HEK293 (cell line): ENCODE results near the gene DGKZ.

Experiments
- CTCF ChIP-seq: fragments of 450-650 bp; formaldehyde crosslinking; IDR thresholded peaks from 2 replicates; pipeline ENCODE4 v1.5.1; 2016; ENCODE audit warnings: missing biosample characterization, missing genetic modification characterization
- MYNN ChIP-seq: fragments of 450-650 bp; formaldehyde crosslinking; IDR thresholded peaks from 2 replicates; pipeline ENCODE4 v1.5.1; 2016; ENCODE audit warnings: missing biosample characterization, missing genetic modification characterization, borderline replicate concordance
- SP3 ChIP-seq: fragments of 450-650 bp; formaldehyde crosslinking; IDR thresholded peaks from 2 replicates; pipeline ENCODE4 v1.5.1; 2016; ENCODE audit warnings: missing biosample characterization, missing genetic modification characterization
- YY1 ChIP-seq: fragments of 450-650 bp; formaldehyde crosslinking; IDR thresholded peaks from 2 replicates; pipeline ENCODE4 v1.5.1; 2018; ENCODE audit warnings: missing biosample characterization, missing genetic modification characterization
- ZNF114 ChIP-seq: fragments of 450-650 bp; formaldehyde crosslinking; IDR thresholded peaks from 2 replicates; pipeline ENCODE4 v1.5.0; 2017; ENCODE audit warnings: missing biosample characterization, missing genetic modification characterization
- ZNF18 ChIP-seq: fragments of 450-650 bp; formaldehyde crosslinking; IDR thresholded peaks from 2 replicates; pipeline ENCODE4 v1.5.1; 2016; ENCODE audit warnings: missing biosample characterization, missing genetic modification characterization
- ZNF274 ChIP-seq, 2 experiments: fragments of 200-500 bp in 1 of 2; fragments of 450-650 bp in 1 of 2; sonication (Bioruptor generic) in 1 of 2; formaldehyde crosslinking in 1 of 2; IDR thresholded peaks; 2 replicates each; pipeline versions ENCODE4 v1.5.1 to v1.6.1; 2014 to 2016; ENCODE audit warnings: borderline replicate concordance in 1 of 2, inconsistent platforms in 1 of 2, low read length in 1 of 2, missing biosample characterization in 1 of 2, missing genetic modification characterization in 1 of 2
- ZNF473 ChIP-seq: fragments of 450-650 bp; formaldehyde crosslinking; IDR thresholded peaks from 2 replicates; pipeline ENCODE4 v1.5.1; 2017; ENCODE audit warnings: missing biosample characterization, missing genetic modification characterization
- ZNF658 ChIP-seq: fragments of 450-650 bp; formaldehyde crosslinking; IDR thresholded peaks from 2 replicates; pipeline ENCODE4; 2016; ENCODE audit warnings: missing biosample characterization, missing genetic modification characterization
- ZNF837 ChIP-seq: fragments of 450-650 bp; formaldehyde crosslinking; IDR thresholded peaks from 2 replicates; pipeline ENCODE4 v1.5.1; 2016; ENCODE audit warnings: missing biosample characterization, missing genetic modification characterization
- TF ChIP-seq, protein P1 (sequence below): fragments of 450-650 bp; formaldehyde crosslinking; IDR thresholded peaks from 2 replicates; pipeline ENCODE4 v1.5.1; 2016; ENCODE audit warnings: missing biosample characterization, missing genetic modification characterization
- TF ChIP-seq, protein P2 (sequence below): fragments of 450-650 bp; formaldehyde crosslinking; IDR thresholded peaks from 2 replicates; pipeline ENCODE4 v1.5.1; 2016; ENCODE audit warnings: missing biosample characterization, missing genetic modification characterization
- TF ChIP-seq, protein P3 (sequence below): fragments of 450-650 bp; formaldehyde crosslinking; IDR thresholded peaks from 2 replicates; pipeline ENCODE4 v1.5.1; 2016; ENCODE audit warnings: missing biosample characterization, missing genetic modification characterization

GRCh38 chr11:46306296-46306853 lies 40.9 kb upstream of the DGKZ start:
- no peak for TF ChIP-seq MYNN (tag by site-specific recombination)
- no peak for TF ChIP-seq CTCF (tag by site-specific recombination)
- no peak for TF ChIP-seq ZNF473
- no peak for TF ChIP-seq SP3 (tag by site-specific recombination)
- TF ChIP-seq, protein P1, sequence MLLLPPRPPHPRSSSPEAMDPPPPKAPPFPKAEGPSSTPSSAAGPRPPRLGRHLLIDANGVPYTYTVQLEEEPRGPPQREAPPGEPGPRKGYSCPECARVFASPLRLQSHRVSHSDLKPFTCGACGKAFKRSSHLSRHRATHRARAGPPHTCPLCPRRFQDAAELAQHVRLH (tag by site-specific recombination) = no peak
- TF ChIP-seq, protein P2, sequence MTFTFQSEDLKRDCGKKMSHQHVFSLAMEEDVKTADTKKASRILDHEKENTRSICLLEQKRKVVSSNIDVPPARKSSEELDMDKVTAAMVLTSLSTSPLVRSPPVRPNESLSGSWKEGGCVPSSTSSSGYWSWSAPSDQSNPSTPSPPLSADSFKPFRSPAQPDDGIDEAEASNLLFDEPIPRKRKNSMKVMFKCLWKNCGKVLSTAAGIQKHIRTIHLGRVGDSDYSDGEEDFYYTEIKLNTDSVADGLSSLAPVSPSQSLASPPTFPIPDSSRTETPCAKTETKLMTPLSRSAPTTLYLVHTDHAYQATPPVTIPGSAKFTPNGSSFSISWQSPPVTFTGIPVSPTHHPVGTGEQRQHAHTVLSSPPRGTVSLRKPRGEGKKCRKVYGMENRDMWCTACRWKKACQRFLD (tag by site-specific recombination) = no peak
- TF ChIP-seq ZNF658 (tag by site-specific recombination) = no peak
- no peak for TF ChIP-seq ZNF114 (tag by site-specific recombination)
- TF ChIP-seq ZNF274 (IDR thresholded peaks at IDR 0.05; ENCODE audit: low read length) = no peak
- no peak for TF ChIP-seq ZNF274 (tag by site-specific recombination; IDR thresholded peaks at IDR 0.05; ENCODE audit: borderline replicate concordance)
- no peak for TF ChIP-seq YY1
- TF ChIP-seq ZNF837 (tag by site-specific recombination) = no peak
- TF ChIP-seq, protein P3, sequence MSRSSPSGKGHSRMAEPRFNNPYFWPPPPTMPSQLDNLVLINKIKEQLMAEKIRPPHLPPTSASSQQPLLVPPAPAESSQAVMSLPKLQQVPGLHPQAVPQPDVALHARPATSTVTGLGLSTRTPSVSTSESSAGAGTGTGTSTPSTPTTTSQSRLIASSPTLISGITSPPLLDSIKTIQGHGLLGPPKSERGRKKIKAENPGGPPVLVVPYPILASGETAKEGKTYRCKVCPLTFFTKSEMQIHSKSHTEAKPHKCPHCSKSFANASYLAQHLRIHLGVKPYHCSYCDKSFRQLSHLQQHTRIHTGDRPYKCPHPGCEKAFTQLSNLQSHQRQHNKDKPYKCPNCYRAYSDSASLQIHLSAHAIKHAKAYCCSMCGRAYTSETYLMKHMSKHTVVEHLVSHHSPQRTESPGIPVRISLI (tag by site-specific recombination) = no peak
- TF ChIP-seq ZNF18 = no peak
